Measurements from ENCODE around the gene GPC5.

- no peak for TF ChIP-seq CTCF (IDR thresholded peaks at IDR 0.05)
- no peak for TF ChIP-seq POLR2A (IDR thresholded peaks at IDR 0.05)
These were observed 182.3 kb downstream of the GPC5 start for GRCh38 chr13:91580749-91581148.
